ENCODE results near the gene FGR. TPM values are rescaled to one million over a fixed set of nuclear protein-coding genes. Genes with fewer than 3 reads are reported as not detected.
"Not testable (repeated sequence)": the region's sequence is repeated elsewhere in the genome, so short reads cannot be mapped to it uniquely, and the experiment has no call there.

Gene FGR
- total RNA-seq (2014; rRNA removed; shearing (Covaris generic); ENCODE audit: low replicate concordance), result not detected in 2 replicates

DNA sequence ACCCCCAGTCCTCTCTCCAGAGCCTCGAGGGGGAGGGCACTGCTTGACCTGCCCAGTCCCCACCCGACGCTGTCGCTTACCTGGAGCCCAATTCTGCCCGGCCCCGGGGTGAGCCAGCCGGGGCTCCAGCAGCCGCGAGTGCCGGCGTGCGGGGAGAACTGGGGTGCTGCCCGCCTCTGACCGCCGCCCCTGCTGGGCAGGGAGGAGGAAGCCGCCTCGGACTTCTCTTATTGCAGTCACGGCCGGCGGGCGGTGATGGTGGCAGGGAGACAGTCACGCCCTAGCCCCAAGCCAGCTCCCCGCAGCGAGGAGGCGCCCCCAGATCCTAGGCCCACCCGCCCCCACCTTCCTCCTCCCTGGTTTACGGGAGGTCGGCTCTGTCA is at the start of gene FGR:
Gene FGR (minus strand): TSS at position 201 of the 383 bp plus-strand sequence. CDS start 11,269 bp downstream, outside the sequence.
- no peak for DNase-seq (ENCODE audit: low read depth)
- in situ Hi-C loops (cut with HindIII; ENCODE audit: low pct_unique_long_range_greater_than_20kb, low sequenced_read_pairs), result no loop called here

DNA sequence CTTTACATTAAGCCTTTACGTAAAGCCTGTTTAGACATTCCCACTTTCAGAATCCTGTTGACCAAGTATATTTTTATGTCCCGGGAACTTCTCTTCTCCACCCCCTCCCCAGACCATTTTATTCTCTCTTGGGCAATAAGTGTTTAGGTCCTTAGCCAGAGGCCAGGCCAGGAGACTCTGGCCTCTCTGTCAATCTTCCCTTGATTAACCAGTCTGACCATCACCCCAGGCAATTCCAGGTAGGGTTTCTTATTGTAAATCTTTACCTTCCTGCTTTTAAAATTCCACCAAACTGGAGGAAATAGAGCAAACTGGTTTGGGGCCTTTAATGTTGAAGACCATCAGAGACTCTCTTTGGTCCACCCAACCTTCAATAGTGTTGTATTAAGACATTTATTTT is 49.2 kb upstream of the FGR start:
- in situ Hi-C loops (cut with HindIII; ENCODE audit: low pct_unique_long_range_greater_than_20kb, low sequenced_read_pairs), result no loop called here
- DNase-seq (ENCODE audit: low read depth), result no peak

DNA sequence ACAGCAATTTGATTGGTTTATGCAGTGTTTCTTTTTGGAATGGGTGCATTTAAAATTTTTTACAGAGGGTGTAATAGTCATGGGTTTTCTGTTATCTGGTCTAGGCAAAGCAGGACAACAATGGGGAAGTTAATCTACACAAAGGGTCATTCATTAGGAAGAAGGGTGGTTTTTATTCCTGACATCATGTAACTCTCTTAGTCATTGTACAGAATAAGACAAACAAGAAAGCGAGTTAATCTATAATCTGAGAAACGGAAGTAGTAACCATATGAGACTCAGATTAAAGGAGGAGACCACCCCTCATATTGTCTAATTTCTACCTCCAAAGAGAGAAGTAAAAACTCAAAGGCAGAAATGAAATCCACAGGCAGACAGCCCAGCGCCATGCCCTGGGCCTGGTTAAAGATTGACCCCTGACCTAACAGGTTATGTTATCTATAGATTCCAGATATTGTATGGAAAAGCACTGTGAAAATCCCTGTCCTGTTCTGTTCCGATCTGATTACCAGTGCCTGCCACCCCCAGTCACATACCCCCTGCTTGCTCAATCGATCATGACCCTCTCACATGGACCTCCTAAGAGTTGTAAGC is 47.5 kb upstream of the FGR start:
- DNase-seq (ENCODE audit: low read depth), result peak; percentile 37
- in situ Hi-C loops (cut with HindIII; ENCODE audit: low pct_unique_long_range_greater_than_20kb, low sequenced_read_pairs), result no loop called here

DNA sequence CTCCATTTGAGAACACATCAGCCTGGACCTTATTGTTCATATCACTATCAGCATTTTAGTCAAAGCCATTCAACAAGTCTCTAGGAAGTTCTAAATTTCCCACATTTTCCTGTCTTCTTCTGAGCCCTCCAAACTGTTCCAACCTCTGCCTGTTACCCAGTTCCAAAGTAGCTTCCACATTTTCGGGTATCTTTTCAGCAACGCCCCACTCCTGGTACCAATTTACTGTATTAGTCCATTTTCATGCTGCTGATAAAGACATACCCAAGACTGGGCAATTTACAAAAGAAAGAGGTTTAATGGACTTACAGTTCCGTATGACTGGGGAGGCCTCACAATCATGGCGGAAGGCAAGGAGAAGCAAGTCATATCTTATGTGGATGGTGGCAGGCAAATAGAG is 46.6 kb upstream of the FGR start:
- in situ Hi-C loops (cut with HindIII; ENCODE audit: low pct_unique_long_range_greater_than_20kb, low sequenced_read_pairs); DNase-seq (ENCODE audit: low read depth): not testable (repeated sequence)

DNA sequence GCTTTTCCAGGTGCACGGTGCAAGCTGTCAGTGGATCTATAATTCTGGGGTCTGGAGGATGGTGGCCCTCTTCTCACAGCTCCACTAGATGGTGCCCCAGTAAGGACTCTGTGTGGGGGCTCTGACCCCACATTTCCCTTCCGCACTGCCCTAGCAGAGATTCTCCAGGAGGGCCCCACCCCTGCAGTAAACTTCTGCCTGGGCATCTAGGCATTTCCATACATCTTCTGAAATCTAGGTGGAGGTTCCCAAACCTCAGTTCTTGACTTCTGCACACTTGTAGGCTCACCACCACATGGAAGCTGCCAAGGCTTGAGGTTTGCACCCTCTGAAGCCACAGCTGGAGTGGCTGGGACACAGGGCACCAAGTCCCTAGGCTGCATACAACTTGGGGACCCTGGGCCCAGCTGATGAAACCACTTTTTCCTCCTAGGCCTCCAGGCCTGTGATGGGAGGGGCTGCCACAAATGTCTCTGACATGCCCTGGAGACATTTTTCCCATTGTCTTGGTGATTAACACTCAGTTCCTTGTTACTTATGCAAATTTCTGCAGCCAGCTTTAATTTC is 45.3 kb upstream of the FGR start:
- DNase-seq (ENCODE audit: low read depth); in situ Hi-C loops (cut with HindIII; ENCODE audit: low pct_unique_long_range_greater_than_20kb, low sequenced_read_pairs): not testable (repeated sequence)

DNA sequence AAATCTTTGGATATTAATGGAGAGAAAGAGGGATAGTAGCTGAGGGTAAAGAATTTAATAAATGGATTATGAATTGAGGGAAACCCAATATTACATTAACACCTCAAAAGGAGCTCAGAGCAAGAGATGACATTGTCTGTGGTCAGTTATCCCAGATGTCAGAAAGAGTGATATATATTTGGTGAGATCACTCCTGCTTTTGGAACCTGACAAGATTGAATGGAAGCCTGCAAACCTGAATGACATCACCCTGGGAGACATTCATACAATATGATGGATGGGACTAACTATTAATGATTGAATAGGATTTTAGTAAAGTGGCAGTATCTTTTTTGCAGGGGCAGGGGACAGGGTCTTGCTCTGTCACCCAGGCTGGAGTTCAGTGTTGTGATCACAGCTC is 43.8 kb upstream of the FGR start:
- in situ Hi-C loops (cut with HindIII; ENCODE audit: low pct_unique_long_range_greater_than_20kb, low sequenced_read_pairs), result no loop called here

DNA sequence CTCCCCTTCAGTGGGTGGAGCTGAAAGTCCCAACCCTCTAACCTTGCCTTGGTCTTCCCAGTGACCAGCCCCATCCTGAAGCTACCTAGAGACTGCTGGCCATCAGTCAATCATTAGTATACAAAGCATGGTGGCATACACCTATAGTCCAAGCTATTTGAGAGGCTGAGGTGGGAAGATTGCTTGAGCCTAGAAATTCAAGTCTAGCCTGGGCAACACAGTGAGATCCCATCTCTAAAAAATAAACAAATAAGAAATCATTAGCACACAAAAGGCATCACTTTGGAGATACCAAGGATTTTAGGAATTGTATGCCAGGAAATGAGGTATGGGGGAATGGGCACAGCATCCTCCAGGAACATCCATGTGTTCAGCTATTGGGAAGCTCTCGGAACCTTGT is 41.4 kb upstream of the FGR start:
- in situ Hi-C loops (cut with HindIII; ENCODE audit: low pct_unique_long_range_greater_than_20kb, low sequenced_read_pairs), result no loop called here
- no peak for DNase-seq (ENCODE audit: low read depth)

More for the DNA sequence above, 43.8 kb upstream of the FGR start:
- DNase-seq (ENCODE audit: low read depth), result no peak

DNA sequence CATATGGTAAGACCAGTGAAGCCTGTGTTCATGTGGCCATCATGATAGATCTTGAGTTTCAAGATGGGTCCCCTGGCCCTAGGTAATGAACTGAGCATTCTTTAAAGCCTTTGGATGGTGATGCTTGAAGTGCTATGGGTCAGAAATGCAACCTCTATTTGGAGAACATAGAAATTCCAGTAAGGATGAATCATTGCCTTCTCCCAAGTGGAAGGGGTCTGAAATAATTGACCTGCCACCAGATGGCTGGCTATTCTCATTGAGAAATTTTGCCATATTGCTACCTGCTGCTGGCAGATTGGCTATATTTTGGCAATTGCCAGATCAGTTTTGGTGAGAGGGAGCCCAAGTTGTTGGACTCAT is 37.7 kb upstream of the FGR start:
- in situ Hi-C loops (cut with HindIII; ENCODE audit: low pct_unique_long_range_greater_than_20kb, low sequenced_read_pairs), result no loop called here

DNA sequence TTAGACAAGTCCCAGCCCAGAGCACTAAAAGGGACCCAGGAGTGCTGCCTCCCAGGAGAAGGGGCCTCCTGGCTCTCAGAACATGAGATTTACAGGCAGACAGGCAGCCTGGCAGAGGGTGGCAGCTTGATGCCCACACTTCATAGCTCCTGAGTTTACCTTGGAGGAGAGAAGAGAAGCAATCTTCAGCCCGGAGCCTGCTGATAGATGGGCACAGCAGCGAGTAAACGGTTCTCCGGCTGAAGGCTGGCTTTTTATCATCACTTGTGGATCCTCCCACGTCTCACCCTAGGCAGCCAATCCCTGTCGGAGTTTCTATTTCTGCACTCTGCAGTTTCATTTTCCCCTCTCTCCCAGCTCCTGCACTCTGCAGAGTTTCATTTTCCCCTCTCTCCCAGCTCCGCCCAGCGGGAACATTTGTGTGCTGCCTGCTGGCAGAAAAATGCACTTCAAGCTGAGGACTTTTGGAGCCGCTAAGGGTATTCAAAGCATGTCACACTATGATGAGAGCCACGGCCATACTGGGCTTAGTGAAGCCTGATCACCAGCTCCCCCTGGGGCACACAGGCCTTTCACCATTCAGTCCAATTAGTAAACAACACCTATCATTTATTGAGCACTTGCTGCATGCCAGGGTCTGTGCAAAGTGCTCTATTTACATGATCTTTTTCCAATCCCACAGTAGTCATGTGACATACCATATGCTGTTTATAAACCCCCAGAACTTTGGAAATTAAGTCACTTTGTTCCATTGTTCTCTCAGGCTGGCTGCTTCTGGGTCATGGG is 37.2 kb upstream of the FGR start, which contains the start of gene IFI6:
Gene IFI6 (minus strand): TSS at position 229 of the 786 bp plus-strand sequence. CDS start 2,878 bp downstream, outside the sequence.
- in situ Hi-C loops (cut with HindIII; ENCODE audit: low pct_unique_long_range_greater_than_20kb, low sequenced_read_pairs), result no loop called here
- DNase-seq (ENCODE audit: low read depth), result peak; percentile 95

More for the DNA sequence above, 37.7 kb upstream of the FGR start:
- DNase-seq (ENCODE audit: low read depth), result no peak

DNA sequence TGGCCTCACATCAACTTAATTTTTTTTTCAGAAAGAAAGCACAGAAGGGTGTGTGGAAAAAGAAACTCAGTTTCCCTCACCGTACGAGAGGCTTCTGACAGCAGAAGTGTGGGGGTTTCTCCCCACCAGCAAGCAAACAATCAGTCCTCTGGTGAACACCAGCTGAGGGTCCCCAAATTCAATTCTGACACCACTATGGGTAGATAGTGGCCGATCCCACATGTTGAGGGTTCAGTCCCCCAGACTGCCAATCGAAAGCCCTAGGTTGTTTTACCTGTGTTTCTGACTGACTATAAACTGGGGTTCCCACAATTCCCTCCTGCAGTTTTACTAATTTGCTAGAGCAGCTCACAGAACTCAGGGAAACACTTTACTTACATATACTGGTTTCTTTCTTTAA is 34.9 kb upstream of the FGR start:
- DNase-seq (ENCODE audit: low read depth), result no peak
- in situ Hi-C loops (cut with HindIII; ENCODE audit: low pct_unique_long_range_greater_than_20kb, low sequenced_read_pairs), result no loop called here

DNA sequence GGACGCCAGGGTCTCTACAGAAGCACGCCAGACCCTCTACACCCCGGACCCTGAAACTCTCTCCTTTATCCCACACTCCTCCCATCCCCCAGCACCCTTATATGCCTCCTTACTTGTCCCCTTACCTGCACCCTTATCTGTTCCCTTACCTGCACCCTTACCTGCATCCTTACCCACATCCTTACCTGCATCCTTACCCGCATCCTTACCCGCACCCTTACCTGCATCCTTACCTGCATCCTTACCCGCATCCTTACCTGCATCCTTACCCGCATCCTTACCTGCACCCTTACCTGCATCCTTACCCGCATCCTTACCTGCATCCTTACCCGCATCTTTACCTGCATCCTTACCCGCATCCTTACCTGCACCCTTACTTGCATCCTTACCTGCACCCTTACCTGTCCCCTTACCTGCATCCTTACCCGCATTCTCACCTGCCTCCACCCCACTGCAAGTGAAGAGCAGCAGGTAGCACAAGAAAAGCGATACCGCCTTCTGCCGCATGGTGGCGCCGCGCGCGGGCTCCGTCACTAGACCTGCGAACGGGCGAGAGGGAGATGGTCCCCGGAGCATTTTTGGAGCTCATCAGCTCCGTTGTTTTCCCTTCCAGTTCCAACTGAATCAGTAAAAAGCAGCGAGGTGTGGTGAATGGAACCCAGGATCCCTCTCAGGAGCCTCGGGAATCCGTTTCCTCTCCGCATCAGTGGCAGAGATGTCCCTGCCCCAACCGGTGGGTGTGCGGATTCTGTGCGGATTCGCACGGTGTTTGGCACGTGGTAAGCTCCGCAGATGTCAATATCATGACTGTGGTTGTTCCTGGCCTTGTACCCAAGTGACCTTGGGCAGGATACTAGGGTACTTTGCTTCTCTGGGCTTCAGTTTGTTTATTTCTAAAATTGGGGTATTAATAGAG is 34.1 kb upstream of the FGR start:
- DNase-seq (ENCODE audit: low read depth), result peak; percentile 56
- in situ Hi-C loops (cut with HindIII; ENCODE audit: low pct_unique_long_range_greater_than_20kb, low sequenced_read_pairs), result no loop called here

DNA sequence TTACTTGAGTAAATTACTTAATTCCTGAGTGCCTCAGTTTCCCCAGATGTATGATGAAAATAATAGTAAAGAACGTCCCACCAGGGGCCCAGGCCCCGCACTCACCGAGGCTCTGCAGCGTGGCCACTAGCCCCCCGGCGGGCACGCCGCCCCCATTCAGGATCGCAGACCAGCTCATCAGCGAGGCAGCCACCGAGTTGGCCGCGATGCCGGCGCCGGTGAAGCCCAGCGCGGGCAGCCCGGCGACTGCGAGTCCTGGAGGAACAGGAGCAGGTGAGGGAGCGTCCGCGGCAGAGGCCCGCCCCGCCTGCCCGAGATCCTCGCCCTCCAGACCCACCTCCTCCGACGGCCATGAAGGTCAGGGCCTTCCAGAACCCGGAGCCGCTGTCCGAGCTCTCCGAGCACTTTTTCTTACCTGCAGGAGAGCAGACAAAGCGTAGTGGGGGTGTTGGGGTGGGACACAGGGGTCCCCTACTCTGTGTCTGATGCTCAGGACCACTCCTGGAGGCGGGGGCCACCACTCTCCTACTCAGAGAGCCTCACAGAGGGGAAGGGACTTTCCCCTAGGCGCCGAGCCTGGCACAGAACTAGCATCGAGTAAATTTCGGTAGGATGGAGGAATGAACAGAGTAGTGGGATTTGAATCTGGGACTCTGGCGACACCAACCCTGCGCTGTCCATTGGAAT is 33.3 kb upstream of the FGR start:
- in situ Hi-C loops (cut with HindIII; ENCODE audit: low pct_unique_long_range_greater_than_20kb, low sequenced_read_pairs), result no loop called here
- DNase-seq (ENCODE audit: low read depth), result no peak

DNA sequence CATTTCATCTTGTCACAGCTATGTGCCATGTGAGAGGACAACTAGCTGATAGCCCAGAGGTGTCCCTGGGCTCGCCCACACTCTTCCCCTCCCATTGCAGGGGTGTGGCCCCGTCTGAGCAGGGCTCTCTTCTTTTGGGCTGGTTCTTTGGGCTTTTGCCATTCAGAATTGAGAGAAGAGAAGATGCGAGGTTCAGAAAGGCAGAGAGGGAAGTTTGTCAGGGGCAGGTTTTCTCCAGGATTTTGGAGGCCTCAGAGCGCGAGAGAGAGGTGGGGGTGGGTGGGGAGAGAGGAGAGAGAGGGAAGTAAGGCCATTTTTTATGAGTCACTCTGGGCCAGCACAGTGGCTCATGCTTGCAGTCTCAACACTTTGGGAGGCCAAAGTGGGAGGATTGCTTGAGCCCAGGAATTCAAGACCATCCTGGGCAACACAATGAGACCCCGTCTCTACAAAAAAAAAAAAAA is 31.8 kb upstream of the FGR start:
- no peak for DNase-seq (ENCODE audit: low read depth)
- in situ Hi-C loops (cut with HindIII; ENCODE audit: low pct_unique_long_range_greater_than_20kb, low sequenced_read_pairs), result no loop called here

DNA sequence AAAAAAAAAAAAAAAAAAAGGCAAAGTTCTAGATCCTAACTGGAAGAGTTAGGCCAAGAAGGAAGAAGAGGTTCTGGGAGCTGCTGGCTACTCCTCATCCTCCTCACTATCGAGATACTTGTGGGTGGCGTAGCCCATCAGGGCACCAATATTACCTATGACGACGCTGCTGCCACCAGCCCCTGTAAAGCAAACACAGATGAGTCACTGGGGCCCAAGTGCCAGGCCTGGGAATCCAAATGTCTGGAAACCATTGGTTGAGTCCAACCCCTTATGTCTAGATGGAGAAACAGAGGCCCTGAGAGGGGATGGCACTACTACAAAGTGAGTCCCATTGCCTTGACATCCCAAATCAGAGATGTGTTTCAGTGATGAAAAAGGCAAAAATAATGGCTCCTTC is 31.3 kb upstream of the FGR start:
- in situ Hi-C loops (cut with HindIII; ENCODE audit: low pct_unique_long_range_greater_than_20kb, low sequenced_read_pairs), result no loop called here
- DNase-seq (ENCODE audit: low read depth), result no peak

DNA sequence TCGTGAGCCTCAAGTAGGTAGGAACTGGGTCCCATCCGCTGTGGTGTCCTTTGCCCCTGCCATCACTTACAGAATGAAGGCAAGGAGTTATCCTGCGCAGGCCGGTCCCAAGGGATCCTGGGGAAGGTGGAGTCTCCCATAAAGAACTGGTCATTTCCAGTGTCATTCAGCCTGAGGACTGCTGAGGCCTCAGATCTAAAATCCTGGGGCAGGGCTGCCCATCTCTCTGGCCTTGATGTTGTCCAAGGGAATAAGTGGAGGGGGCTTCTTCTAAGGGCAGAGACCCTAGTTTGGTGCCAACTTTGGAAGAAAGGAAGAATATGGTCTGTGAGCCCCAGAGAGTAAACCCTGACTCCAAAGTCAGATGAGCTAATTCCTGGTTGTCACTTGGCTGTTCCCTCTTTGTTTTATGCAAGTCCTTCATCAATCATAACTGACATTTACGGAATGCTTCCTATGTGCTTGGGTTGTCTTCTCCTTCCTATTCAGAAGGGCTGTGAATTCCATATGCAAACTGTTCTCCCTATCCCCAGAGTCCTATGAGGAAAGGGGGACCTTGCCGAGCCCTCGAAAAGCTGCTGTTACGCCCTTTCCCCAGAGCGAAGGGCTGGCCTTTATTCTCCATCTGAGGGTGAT is 30.1 kb upstream of the FGR start:
- DNase-seq (ENCODE audit: low read depth), result no peak
- in situ Hi-C loops (cut with HindIII; ENCODE audit: low pct_unique_long_range_greater_than_20kb, low sequenced_read_pairs), result no loop called here

DNA sequence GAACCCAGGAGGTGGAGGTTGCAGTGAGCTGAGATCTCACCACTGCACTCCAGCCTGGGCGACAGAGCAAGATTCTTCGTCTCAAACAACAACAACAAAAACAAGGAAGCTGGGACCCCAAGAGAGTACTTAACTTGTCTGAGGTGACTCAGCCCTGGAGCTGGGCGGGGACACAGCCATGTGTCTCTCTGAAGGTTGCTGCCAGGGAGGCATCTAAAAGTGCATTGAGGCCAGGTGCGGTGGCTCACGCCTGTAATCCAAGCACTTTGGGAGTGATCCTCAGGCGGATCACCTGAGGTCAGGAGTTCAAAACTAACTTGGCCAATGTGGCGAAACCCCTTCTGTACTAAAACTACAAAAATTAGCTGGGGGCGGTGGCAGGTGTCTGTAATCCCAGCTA is 29.3 kb upstream of the FGR start:
- no peak for DNase-seq (ENCODE audit: low read depth)
- in situ Hi-C loops (cut with HindIII; ENCODE audit: low pct_unique_long_range_greater_than_20kb, low sequenced_read_pairs), result no loop called here

DNA sequence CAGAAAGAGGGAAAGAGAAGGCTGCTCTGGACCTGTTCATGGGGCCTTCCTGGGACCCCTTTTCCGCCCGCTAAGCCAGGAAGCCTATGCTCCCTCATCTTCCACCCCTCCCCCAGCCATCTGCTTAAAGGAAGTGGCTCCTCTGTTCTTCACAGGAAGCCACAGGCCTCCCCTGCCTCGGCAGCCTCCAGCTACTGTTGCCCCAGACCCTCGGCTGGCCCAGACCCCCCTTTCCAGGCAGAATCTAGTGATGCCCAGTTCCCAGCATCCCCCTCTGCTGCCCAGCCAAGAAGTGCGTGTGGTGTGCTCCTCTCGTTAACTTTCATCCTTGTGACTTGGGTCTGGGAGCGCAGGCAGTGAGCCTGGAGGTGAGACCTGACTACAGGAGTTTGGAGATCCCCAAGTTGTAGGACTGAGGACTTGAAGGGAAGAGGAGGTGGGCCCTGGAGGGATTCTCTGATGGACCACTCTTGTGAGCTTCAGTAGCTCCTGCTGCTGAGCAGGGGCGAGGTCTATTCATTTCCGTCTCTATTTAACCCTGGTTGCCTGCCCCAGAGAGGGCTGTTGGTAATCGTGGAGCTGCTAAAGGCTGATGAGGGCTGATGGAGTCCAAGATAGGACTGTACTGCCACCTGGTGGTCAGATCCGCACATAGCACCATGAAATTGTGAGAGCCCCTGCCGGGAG is 27.9 kb upstream of the FGR start:
- in situ Hi-C loops (cut with HindIII; ENCODE audit: low pct_unique_long_range_greater_than_20kb, low sequenced_read_pairs), result no loop called here

More for the DNA sequence above, 27.9 kb upstream of the FGR start:
- peak; percentile 74 for DNase-seq (ENCODE audit: low read depth)
